ENCODE measurements around the gene GTF3C1.

DNA sequence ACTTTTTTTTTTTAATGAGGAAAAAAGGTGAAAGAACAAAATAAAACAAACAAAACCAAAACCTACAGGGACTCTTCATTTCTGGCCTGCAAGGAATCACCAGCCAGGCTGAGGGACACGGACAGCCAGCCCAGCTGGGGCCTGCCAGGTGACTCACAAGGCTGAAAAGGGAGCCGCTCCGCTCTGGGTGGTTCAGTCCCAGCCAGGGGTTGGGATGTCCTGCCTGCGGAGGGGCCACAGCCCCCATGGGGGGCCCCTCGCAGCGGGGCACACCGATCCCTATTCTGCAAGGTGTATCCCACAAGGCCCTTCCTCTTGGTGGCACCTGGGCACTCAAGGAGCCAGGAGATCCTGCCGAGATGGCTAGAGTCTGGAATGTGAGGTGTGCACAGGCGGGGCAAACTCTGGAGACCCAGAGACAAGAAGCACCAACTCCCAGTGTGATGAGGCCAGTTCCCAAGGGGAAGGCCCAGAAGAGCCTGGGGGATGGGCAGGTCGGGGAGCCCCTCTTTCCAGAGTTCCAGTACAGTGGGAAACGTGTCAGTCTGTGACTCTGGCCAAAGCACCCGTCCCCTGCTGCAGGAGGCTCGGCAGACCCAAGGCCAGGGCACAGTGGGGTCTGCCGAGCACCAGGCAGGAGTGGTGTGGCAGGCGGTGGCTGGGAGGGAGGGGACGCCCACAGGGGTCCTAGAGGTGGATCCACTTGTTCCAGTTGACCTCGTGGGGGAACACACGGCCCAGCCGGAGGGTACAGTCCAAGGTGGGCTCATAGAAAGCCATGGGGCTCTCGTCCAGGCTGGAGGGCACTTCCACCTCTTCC, 88.8 kb downstream of the GTF3C1 start:
- TF ChIP-seq ZNF121 (CRISPR knock-in tag; IDR thresholded peaks at IDR 0.05) (no peak), ZNF30 (CRISPR knock-in tag; IDR thresholded peaks at IDR 0.05) (no peak), ZNF407 (CRISPR knock-in tag; IDR thresholded peaks at IDR 0.05; ENCODE audit: not compliant biosample characterization) (no peak), FOXK1 (CRISPR knock-in tag; IDR thresholded peaks at IDR 0.05; ENCODE audit: borderline replicate concordance, low read depth) (no peak)

Measured in HepG2 (cell line).